Astrocyte of the cerebellum (primary cell): ENCODE data around the gene TCTN2.

Experiments used
- DNase-seq: peaks from one replicate; pipeline ENCODE4 v3.0.0-alpha.2; 2011; ENCODE audit warnings: low read depth
- H3K4me3 ChIP-seq: 2 replicates; pipeline ENCODE4 v1.5.1; 2011; ENCODE audit warnings: mild to moderate bottlenecking, low read depth, low read length, moderate library complexity
- CTCF ChIP-seq: IDR thresholded peaks from 2 replicates; pipeline ENCODE4 v1.5.1; 2012; ENCODE audit warnings: low read length, low read depth, moderate library complexity, mild to moderate bottlenecking; ENCODE audit errors: missing control alignments
- in situ Hi-C: cut with HindIII; loops from 2 replicates; pipeline ENCODE4 v1.10.0; 2017; ENCODE audit warnings: low sequenced_read_pairs

The TCTN2 gene

DNA sequence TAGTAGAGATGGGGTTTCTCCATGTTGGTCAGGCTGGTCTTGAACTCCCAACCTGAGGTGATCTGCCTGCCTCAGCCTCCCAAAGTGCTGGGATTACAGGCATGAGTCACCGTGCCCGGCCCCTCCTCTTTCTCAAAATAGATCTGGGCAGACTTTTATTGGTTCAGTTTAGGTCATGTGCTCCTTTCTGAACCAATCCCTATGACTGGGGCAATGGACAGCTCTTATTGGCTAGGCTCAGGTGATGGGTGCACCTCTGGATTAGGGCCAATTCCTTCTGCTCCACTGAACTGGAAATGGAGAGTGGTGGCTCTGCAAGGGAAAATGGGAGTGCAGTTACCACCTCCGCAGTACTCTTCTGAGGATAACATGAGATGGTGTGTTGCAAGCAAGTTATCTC, 35.0 kb downstream of the TCTN2 start:
- no peak for TF ChIP-seq CTCF
- no peak overlapping the region for H3K4me3 ChIP-seq
- in situ Hi-C loops, result no loop called here
- no peak for DNase-seq

DNA sequence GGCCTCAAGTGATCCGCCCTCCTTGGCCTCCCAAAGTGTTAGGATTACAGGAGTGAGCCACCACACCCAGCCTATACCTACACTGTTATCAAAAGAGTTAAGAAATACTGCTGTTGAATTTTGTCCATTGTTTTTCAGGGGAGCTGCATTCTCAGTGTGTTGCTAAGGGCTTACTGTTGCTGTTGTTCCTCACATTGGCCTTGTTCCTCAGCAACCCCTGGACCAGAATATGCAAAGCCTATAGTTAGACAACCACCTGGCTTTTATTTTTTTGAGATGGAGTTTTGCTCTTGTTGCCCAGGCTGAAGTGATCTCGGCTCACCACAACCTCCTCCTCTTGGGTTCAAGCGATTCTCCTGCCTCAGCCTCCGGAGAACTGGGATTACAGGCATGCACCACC, 36.6 kb downstream of the TCTN2 start:
- in situ Hi-C loops, result no loop called here
- no peak for DNase-seq
- H3K4me3 ChIP-seq, result no peak overlapping the region
- TF ChIP-seq CTCF, result no peak

DNA sequence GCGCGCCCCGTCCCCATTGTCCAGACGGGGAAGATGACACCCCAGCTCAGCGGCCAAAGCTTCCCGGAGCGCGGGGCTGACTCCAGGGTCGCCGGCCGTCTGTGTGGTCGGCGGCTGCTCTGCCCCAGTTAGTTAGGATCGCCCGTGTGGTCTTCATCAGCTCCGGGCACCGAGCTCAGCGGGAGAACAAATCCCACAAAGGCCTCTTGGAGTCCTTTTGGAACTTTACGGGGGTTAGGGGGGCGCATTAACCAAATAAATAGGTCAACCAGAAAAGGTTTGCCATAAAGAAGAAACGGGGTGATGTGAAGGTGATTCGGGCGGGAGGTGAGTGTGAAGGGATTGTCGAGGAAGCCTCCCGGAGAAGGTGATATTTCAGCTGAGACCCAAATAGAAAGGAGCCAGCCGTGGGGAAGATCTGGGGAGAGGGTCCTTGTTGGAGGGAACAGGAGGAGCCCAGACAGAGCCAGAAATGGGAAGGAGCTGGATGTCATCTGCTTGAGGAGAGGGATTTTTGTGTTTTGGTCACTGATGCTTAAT, 41.9 kb downstream of the TCTN2 start:
- DNase-seq, result no peak
- in situ Hi-C loops, result loop anchor here (10.0 kb wide), 2 partner anchors 192 to 272 kb away; no protein-coding TSS in a partner anchor
- no peak for TF ChIP-seq CTCF
- H3K4me3 ChIP-seq, result peak overlapping the region; percentile 85

DNA sequence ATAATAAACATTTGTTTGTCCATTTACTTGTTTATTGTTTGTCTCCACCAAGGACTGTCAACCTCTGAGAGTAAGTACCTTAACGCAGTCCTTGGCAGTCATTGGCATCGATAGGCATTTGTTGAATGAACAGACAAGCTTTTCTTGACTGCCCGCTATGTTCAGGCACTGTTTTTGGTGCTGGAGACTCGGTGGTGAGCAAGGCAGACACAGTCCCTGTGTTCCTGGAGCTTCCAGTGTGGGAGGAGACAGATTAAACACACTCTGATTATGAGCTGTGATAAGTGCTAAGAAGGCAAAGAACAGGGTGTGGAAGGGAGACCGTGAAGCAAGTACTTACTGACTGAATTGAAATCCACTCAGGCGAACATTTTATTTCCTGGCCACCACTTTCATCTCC, 42.5 kb downstream of the TCTN2 start:
- in situ Hi-C loops, result loop anchor here (10.0 kb wide), 2 partner anchors 191 to 271 kb away; no protein-coding TSS in a partner anchor
- peak overlapping the region; percentile 85 for H3K4me3 ChIP-seq
- TF ChIP-seq CTCF, result no peak
- no peak for DNase-seq

DNA sequence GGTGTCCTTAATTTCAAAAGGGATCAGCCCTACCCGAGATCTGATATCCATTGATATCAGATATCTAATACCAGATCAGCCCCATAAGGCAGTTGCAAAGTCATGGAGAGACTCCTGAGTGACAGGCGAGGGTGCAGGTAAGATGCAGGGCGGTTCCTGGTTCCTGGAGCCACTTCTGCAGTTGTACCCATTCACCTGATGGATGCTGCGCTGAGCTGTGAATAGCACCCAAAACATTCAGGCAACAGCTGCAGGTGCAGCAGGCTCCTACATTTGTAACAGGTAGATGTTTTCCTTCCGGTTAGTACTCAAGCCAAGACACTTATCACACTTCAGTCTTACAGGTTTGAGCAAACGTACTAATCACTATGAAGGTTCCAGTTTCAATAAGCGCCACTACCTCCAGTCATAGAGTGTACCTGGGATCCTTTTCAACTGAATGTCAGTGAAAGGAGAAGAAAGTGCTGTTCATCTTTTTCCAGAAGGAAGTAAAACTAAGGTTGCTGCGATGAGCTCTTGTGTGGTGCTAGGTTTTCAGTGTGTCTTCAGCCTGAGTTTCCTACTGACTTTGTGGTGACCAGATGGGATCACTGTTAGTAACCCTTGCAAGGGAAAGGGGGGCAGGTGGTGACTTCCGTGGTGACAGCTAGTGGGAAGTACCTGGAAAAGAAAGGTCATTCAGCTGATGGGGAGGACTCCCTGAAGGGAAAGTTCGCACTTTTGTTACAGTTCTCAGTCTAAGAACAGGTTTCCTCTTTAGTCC, 43.1 kb downstream of the TCTN2 start:
- no peak for DNase-seq
- in situ Hi-C loops, result loop anchor here (10.0 kb wide), 2 partner anchors 191 to 271 kb away; no protein-coding TSS in a partner anchor
- no peak overlapping the region for H3K4me3 ChIP-seq
- TF ChIP-seq CTCF, result no peak

DNA sequence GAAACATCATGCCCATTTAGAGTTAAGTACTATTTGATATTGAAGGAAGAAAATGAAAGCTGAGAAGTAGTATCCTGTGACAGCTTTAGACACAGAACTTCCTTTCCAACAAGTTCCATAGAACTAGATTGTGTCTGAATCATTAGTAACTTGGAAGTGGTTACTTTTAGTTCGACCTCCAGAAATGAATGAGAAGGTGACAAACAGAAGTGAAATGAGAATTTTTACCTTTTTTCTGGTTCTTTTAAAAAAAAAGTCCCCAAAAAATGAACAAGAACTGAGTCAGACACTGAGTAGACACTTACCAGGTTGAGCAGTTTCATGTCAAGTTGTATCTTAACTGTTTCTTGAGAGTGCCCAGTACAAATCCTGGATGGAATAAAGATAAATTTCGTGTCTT, 44.3 kb downstream of the TCTN2 start:
- DNase-seq, result no peak
- in situ Hi-C loops, result loop anchor here (10.0 kb wide), 2 partner anchors 190 to 270 kb away; no protein-coding TSS in a partner anchor

More for the DNA sequence above, 44.3 kb downstream of the TCTN2 start:
- no peak overlapping the region for H3K4me3 ChIP-seq
- no peak for TF ChIP-seq CTCF
